GM19372 (cell line): Measurements from ENCODE around the gene ACSS1.

Experiments used
- ATAC-seq: cut with Tn5 transposase; IDR thresholded peaks from one replicate; pipeline ENCODE4 v1.9.1; 2021; ENCODE audit warnings: mild to moderate bottlenecking, low read depth, moderate library complexity; ENCODE audit not compliant: unreplicated experiment

ACSS1 gene

GRCh38 chr20:25048519-25048952 is 9.4 kb downstream of the ACSS1 start:
- ATAC-seq, result no peak

DNA sequence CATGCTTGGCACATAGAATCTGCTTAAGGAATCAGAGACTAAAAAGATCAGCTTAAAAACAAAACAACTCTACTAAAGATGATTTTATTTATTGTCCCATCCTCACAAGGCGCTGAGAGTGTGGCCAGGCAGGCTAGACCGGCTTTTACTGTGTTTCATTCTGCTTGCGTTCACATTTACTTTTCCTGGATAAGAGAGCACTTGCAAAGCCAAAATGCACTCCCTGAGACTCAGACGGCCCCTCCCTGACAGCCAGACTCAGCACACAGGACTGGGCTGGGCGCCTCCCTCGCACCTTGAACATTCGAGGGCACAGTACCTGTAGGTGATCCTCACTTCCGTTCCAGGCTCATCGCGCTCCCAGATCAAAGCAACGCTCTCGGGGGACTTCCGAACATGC is 10.2 kb downstream of the ACSS1 start:
- no peak for ATAC-seq

DNA sequence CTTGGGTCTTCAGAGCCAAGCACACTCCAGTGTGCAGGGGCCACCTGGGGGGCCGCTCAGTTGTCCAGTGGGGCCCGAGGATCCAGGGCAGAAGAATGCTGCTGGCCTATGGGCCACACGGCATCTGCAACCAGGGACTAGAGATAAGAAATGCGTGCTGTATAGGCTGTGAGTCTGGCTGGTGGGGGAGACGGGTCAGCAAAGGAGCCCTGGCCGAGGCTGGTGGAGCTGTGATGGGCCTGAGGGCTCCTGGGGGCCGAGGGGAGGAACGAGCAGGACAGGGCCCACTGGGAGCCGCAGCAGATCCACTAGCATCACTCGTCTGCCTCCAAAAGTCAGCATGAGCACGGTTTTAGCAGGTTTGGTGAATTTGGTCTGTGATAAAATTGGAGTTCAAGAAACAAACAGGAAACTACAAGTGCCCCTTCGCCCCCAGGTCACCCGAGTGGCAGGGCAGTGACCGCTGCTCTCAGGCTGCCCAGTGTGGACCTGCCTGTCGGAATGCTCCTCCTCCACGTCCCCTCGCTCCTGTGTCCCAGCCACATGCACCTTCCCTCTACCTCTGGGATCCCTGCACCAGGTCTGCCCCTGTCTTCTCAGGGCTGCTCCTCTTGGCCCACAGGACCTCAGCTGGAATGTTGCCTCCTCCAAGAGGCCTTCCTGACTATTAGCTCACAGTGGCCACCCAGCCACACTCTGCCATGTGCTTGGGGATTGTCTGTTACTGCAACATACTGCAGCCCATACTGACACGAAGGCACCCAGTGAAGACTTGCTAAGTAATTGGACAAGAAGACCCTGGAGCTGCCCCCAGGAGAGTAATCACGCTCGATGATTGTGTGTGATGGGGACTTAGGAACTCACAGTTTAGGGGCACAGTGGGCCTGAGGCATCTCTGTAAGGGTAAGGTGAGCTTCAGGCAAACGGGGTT is 10.9 kb downstream of the ACSS1 start:
- ATAC-seq, result no peak

- ATAC-seq, result no peak
Measured at GRCh38 chr20:25046181-25046641, 11.7 kb downstream of the ACSS1 start.

DNA sequence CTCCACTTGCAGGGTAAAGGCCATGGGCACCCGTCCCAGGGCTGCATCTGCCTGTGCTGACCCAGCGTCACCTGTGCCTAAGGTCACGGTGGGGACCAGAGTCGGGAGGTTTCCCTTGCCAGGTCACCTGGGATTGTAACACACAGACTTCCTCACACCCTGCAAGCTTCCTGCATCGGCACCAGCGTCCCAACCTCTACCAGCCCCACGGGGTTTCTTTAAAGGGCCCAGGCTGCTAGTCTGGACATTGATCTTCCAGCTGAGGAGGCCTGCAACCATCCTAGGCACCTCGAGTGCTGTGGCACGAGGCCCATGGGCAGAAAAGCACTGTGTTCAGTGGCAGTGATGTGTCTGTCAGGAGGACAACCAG is 12.6 kb downstream of the ACSS1 start:
- no peak for ATAC-seq

- no peak for ATAC-seq
Measured at GRCh38 chr20:25044660-25045342, 13.1 kb downstream of the ACSS1 start.

GRCh38 chr20:25044261-25044560 is 13.7 kb downstream of the ACSS1 start:
- ATAC-seq, result no peak

GRCh38 chr20:25043499-25044260 is 14.3 kb downstream of the ACSS1 start:
- ATAC-seq, result no peak

DNA sequence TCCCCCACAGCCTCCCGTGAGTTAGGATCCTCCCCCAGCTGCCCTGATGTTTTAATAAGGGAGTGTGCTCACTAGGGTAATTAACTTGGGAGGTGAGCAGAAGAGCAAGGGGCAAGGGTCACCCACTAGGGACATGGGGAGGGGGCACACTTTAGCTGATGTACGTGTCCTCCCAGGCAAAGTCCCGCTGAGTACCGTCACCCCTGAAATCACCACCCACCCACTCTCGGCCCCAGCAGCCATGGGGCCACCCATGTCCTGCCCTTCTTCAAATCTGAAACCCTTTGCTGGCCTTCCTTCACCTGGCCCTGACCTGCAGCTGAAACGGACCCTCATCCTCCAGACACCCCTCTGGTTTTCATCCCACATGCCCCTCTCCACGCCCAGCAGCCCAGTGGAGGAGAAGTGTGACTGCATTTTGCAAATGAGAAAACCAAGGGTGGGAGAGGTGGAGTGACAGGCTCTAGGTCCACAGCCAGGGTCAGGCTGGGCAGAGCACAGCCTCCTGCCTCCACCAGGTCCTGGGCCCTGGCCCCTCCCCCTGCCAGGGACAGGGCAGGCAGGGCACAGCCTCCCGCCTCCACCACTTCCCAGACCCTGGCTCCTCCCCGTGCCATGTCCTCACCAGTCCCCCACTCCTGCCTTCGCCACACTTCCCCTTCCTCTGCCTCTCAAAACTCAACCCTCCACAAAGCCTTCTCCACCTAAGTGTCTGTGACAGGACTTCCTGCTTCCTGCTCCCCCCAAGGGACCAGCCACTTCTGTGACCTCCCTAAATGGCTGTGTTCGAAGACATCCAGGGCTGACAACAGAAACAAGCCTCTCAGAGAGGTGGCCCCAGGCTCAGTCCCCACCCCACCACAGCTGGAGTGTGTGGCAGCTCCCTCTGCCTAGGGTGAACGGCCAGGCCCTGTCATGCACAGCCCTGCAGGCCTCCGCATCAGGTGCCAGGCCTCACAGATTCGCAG is 15.1 kb downstream of the ACSS1 start:
- peak; percentile 77 for ATAC-seq

DNA sequence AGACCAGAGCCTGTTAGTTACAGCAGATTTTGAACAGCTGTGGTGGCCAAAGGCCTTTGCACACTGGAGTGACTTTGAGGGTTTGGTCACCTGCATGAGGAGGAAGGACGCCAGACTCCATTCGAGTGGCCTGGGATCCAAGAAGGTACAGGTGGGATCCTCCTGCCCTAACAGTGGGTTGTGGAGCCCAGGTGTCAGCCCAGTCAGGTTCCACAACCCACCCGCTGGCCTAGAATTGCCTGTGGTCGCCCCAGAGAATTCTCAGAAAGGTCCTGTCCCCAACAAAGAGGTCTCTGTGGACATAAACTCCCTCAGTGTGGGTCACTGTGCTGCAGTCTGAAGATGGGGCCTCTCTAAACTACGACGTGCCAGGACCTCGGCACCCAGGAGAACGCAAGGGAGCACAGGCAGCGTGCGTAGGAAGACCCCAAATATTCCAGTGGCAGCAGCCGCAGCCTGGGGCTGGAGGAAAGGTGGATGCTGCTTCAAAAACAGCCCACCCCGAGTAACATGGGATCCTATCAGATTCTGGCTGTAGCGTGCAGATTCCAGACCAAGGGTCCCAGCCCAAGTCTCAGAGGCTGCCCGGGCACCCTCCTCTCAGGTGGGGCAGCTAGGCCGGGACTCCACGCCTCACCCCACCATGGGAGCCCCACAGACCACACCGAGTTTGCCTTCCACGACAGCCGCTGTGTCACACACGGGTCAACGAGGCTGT is 16.0 kb downstream of the ACSS1 start:
- ATAC-seq, result no peak

DNA sequence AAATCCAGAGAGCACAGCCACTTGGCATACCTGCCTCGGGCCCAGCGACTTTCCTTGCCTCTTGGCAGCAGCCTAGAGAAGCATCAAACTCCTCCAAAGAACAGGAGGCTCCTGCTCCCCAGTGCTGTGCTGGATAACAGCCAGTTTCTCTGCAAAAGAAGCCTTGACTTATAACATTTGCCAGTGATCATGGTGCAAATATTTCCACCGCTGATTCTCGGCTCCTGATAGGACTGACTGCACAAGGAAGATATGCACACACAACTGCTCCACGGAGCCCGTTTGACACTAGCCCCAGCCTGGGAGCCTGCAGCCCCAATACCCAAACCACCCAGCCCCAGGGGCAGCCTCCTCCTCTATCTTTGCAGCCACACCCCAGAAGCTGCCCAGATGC is 17.5 kb downstream of the ACSS1 start:
- ATAC-seq, result no peak

GRCh38 chr20:25039697-25040437 is 18.1 kb downstream of the ACSS1 start:
- ATAC-seq, result no peak

- ATAC-seq, result no peak
Measured at GRCh38 chr20:25038591-25039015, 19.3 kb downstream of the ACSS1 start.

- ATAC-seq, result no peak
Measured at GRCh38 chr20:25038103-25038410, 19.9 kb downstream of the ACSS1 start.

DNA sequence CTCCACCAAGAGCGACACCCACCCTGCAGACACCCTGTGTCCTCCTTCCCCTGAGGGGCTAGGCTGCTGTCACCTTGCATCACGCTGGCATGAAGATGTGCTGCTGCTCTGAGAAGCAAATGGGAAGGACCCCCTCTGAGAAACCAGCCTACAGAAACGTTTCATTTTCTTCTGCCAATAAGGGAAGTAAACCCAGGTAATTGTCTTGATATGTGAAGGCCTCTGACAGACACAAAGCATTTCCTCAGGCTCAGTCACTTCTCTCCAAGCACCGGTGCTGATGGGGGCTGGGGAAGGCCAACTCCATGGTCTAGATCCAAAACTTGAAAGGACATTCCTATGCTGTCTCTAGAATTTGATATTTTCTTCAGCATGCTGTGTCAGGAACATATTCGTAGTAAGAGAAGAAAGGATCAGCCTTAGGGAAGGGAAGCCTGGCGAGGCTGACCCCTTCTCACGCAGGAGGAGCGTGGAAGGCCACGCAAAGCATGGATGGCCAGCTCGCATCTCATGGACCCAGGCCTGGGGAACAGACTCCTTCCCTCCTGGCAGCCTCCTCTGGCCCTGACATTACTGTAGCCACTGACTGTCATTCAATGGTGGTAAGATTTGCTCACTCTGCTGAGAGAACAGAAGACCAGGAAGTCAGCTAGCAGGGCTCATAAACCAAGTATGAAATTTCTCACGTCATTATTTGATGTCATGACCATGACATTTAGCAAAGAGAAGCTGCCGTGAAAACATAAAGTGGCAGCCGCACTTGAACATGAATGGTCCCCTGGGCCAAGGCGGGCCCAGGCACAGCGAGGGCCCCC is 20.4 kb downstream of the ACSS1 start:
- ATAC-seq, result no peak

DNA sequence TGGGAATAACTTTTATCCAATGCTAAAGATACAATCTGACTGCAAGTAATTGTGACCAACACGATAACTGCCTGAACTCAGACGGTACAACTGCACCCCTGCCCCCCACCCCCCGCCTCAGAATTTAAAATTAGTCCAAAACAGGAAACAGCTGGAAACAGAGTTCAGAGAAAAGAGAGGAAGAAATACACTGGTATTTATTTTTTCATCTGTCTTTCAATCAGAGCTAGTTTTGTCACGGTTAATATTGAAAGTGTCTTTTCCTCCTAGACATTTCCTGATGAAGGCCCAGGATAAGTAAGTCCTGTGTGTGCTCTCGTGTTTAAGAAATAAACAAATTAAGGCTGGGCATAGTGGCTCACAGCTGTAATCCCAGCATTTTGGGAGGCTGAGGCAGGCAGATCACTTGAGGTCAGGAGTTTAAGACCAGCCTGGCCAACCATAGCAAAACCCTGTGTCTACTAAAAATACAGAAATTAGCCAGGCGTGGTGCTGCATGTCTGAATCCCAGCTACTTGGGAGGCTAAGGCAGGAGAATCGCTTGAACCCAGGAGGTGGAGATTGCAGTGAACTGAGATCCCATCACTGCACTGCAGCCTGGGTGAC is 21.5 kb downstream of the ACSS1 start:
- ATAC-seq, result no peak

DNA sequence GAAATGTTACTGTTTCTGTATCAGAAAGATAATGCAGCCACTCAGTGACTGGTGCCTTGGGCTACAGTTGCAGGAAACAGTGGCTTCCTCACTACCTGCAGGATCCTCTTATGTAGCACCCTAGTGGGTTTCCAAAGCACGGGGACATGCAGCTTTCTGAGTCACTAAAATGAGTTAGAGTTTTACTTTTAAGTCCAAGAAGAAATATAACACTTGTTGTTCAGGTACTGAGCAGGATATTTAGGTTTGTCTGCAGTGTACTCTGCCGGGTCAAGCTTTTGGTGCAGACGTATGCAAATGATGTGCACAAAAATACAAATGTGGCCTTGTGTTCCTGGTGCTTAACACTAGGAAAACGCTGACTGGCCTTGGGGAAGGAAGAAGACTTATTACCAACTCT is 22.0 kb downstream of the ACSS1 start:
- no peak for ATAC-seq

GRCh38 chr20:25033924-25034300 is 24.0 kb downstream of the ACSS1 start:
- no peak for ATAC-seq
